Activated CD4-positive, alpha-beta T cell treated with anti-CD3 and anti-CD28 coated beads for 36 hours (primary cell): ENCODE data around the gene SMARCAL1. TPM values are rescaled to one million over a fixed set of nuclear protein-coding genes. Genes with fewer than 3 reads are reported as not detected.
A peak's percentile ranks its signal among the peaks of the same experiment; 100 is the strongest.
"Not testable (repeated sequence)": the region's sequence is repeated elsewhere in the genome, so short reads cannot be mapped to it uniquely, and the experiment has no call there.

Source experiments
- ATAC-seq: fragments of 200-7000 bp; cut with Tn5 transposase; one replicate; pipeline ENCODE4 v1.10.0; 2021; ENCODE audit warnings: mild to moderate bottlenecking, moderate library complexity
- CTCF ChIA-PET: fragments of 350-600 bp; sonication (Branson Sonifier 250); formaldehyde crosslinking; loops from one replicate; lab custom pipeline; 2021; ENCODE audit warnings: antibody characterized with exemption; lab: Charles Lee
- POLR2A ChIA-PET: fragments of 350-600 bp; sonication (Branson Sonifier 250); formaldehyde crosslinking; loops from one replicate; lab custom pipeline; 2021; ENCODE audit warnings: antibody characterized with exemption, inconsistent platforms; lab: Charles Lee
- DNase-seq: peaks from one replicate; pipeline ENCODE4 v3.0.0-alpha.2; 2020
- H3K27ac Mint-ChIP-seq: one replicate; pipeline ENCODE4 v1.8.0; 2021; ENCODE audit warnings: mixed read lengths
- H3K27me3 Mint-ChIP-seq: one replicate; pipeline ENCODE4 v1.8.0; 2021; ENCODE audit warnings: mixed read lengths
- H3K36me3 Mint-ChIP-seq: one replicate; pipeline ENCODE4 v1.8.0; 2021; ENCODE audit warnings: low read depth, mixed read lengths
- H3K4me1 Mint-ChIP-seq: one replicate; pipeline ENCODE4 v1.8.0; 2021; ENCODE audit warnings: mixed read lengths
- H3K4me3 Mint-ChIP-seq: one replicate; pipeline ENCODE4 v1.8.0; 2021; ENCODE audit warnings: mild to moderate bottlenecking, moderate library complexity, mixed read lengths
- H3K9me3 Mint-ChIP-seq: one replicate; pipeline ENCODE4 v1.8.0; 2021; ENCODE audit warnings: low read depth, mixed read lengths
- intact Hi-C, 2 experiments: fragments of 100-400 bp; cut with DNase I in 1 of 2; cut with micrococcal nuclease in 1 of 2; formaldehyde crosslinking; loops; one replicate each; pipeline versions ENCODE4 v1.14.2 to v1.15.1; 2022 to 2024; cut with DNase I, micrococcal nuclease
- total RNA-seq, 2 experiments: library from RNA; stranded (reverse); gene quantifications; one replicate each; pipeline ENCODE4 v1.2.3, GENCODE V29; 2021

SMARCAL1 gene
- total RNA-seq, 2 experiments from 2014 or later: 25.9 to 27.7 TPM

- DNase-seq (no peak), ATAC-seq (no peak)
- no peaks in the 10 kb centered on the region for H3K27me3 Mint-ChIP-seq
- intact Hi-C loops: loop anchor here in 1 of 2 experiments (5.0 kb wide), 1 partner anchor 391 kb away; no protein-coding TSS in a partner anchor
- H3K4me1 Mint-ChIP-seq: peaks cover 45% of the 10 kb centered on the region
- H3K27ac Mint-ChIP-seq: peak overlapping the region; percentile 79
- no peaks in the 10 kb centered on the region for H3K9me3 Mint-ChIP-seq
- H3K36me3 Mint-ChIP-seq: peaks cover 81% of the 10 kb centered on the region
- ChIA-PET POLR2A (interaction anchor here (0.6 kb wide), 1 partner anchor 173 kb away, joined by 4 read pairs; no protein-coding TSS in a partner anchor), CTCF (interaction anchor here (1.0 kb wide), 1 partner anchor 15 kb away, joined by 3 read pairs; no protein-coding TSS in a partner anchor)
- peak overlapping the region; percentile 98 for H3K4me3 Mint-ChIP-seq
These were observed 90.9 kb downstream of the SMARCAL1 start for GRCh38 chr2:216503159-216503629.

GRCh38 chr2:216503697-216504375 lies 91.6 kb downstream of the SMARCAL1 start:
- ChIA-PET POLR2A (interaction anchor here (0.6 kb wide), 1 partner anchor 92 kb away, joined by 3 read pairs; the partner anchor contains the start of gene SMARCAL1), CTCF (no interaction called here)
- Mint-ChIP-seq H3K4me1 (peaks cover 45% of the 10 kb centered on the region), H3K4me3 (no peak overlapping the region), H3K27ac (peak overlapping the region; percentile 53), H3K27me3 (no peaks in the 10 kb centered on the region), H3K9me3 (no peaks in the 10 kb centered on the region), H3K36me3 (peaks cover 80% of the 10 kb centered on the region)
- ATAC-seq (no peak), DNase-seq (no peak)
- intact Hi-C loops: loop anchor here in 1 of 2 experiments (5.0 kb wide), 1 partner anchor 392 kb away; no protein-coding TSS in a partner anchor

GRCh38 chr2:216504376-216504762 lies 92.1 kb downstream of the SMARCAL1 start:
- H3K4me3 Mint-ChIP-seq: no peak overlapping the region
- H3K9me3 Mint-ChIP-seq: no peaks in the 10 kb centered on the region
- no peak for DNase-seq
- ChIA-PET POLR2A (interaction anchor here (1.2 kb wide), 1 partner anchor 328 kb away, joined by 4 read pairs; no protein-coding TSS in a partner anchor), CTCF (no interaction called here)
- ATAC-seq: no peak
- H3K4me1 Mint-ChIP-seq: peaks cover 45% of the 10 kb centered on the region
- intact Hi-C loops: loop anchor here in 1 of 2 experiments (5.0 kb wide), 1 partner anchor 392 kb away; no protein-coding TSS in a partner anchor
- peak overlapping the region; percentile 53 for H3K27ac Mint-ChIP-seq
- H3K27me3 Mint-ChIP-seq: no peaks in the 10 kb centered on the region
- peaks cover 78% of the 10 kb centered on the region for H3K36me3 Mint-ChIP-seq

GRCh38 chr2:216505133-216506106 lies 93.1 kb downstream of the SMARCAL1 start:
- no peak for ATAC-seq
- Mint-ChIP-seq H3K9me3 (no peaks in the 10 kb centered on the region), H3K4me1 (peaks cover 39% of the 10 kb centered on the region), H3K27ac (peak overlapping the region; percentile 55), H3K4me3 (no peak overlapping the region), H3K27me3 (no peaks in the 10 kb centered on the region), H3K36me3 (peaks cover 73% of the 10 kb centered on the region)
- DNase-seq: no peak
- ChIA-PET POLR2A (interaction anchor here (0.5 to 1.2 kb wide), 3 partner anchors 37 to 1778 kb away, joined by 3 to 7 read pairs (median 4); no protein-coding TSS in a partner anchor), CTCF (no interaction called here)
- intact Hi-C loops: no loop called here

GRCh38 chr2:216507220-216508160 lies 95.2 kb downstream of the SMARCAL1 start:
- DNase-seq: no peak
- H3K36me3 Mint-ChIP-seq: peaks cover 57% of the 10 kb centered on the region
- H3K9me3 Mint-ChIP-seq: no peaks in the 10 kb centered on the region
- ChIA-PET CTCF (interaction anchor here (1.1 to 3.1 kb wide), 3 partner anchors 12 to 188 kb away, joined by 3 to 20 read pairs (median 7); partner anchors contain the start of gene IGFBP5), POLR2A (interaction anchor here (0.6 to 1.0 kb wide), 5 partner anchors 9 to 866 kb away, joined by 3 to 11 read pairs (median 4); partner anchors contain the start of gene RPL37A)
- H3K4me1 Mint-ChIP-seq: peaks cover 23% of the 10 kb centered on the region
- H3K27ac Mint-ChIP-seq: no peak overlapping the region
- H3K4me3 Mint-ChIP-seq: no peak overlapping the region
- no peaks in the 10 kb centered on the region for H3K27me3 Mint-ChIP-seq
- intact Hi-C loops: no loop called here
- ATAC-seq: peak; percentile 9

- H3K36me3 Mint-ChIP-seq: peaks cover 49% of the 10 kb centered on the region
- CTCF ChIA-PET: interaction anchor here (1.1 to 3.1 kb wide), 3 partner anchors 11 to 187 kb away, joined by 3 to 20 read pairs (median 7); partner anchors contain the start of gene IGFBP5
- POLR2A ChIA-PET: interaction anchor here (0.6 to 1.0 kb wide), 4 partner anchors 10 to 865 kb away, joined by 3 to 4 read pairs (median 4); partner anchors contain the start of gene RPL37A
- H3K27ac Mint-ChIP-seq: no peak overlapping the region
- intact Hi-C loops: no loop called here
- no peak overlapping the region for H3K4me3 Mint-ChIP-seq
- H3K9me3 Mint-ChIP-seq: no peaks in the 10 kb centered on the region
- H3K4me1 Mint-ChIP-seq: peaks cover 15% of the 10 kb centered on the region
- H3K27me3 Mint-ChIP-seq: no peaks in the 10 kb centered on the region
- DNase-seq (no peak), ATAC-seq (no peak)
These were observed 95.9 kb downstream of the SMARCAL1 start for GRCh38 chr2:216508229-216508628.

GRCh38 chr2:216516730-216517350 lies 104.6 kb downstream of the SMARCAL1 start:
- DNase-seq: no peak
- CTCF ChIA-PET: interaction anchor here (0.8 to 11.4 kb wide), 7 partner anchors 19 to 165 kb away, joined by 3 to 195 read pairs (median 4); partner anchors contain the start of gene IGFBP2
- ATAC-seq: peak; percentile 42
- Mint-ChIP-seq H3K4me1 (no peaks in the 10 kb centered on the region), H3K27ac (peak overlapping the region; percentile 55), H3K9me3 (no peaks in the 10 kb centered on the region), H3K4me3 (no peak overlapping the region), H3K36me3 (peaks cover 13% of the 10 kb centered on the region), H3K27me3 (no peaks in the 10 kb centered on the region)
- intact Hi-C loops: loop anchor here in 1 of 2 experiments (5.0 kb wide), 1 partner anchor 995 kb away; no protein-coding TSS in a partner anchor
- POLR2A ChIA-PET: no interaction called here

GRCh38 chr2:216517447-216518225 lies 105.4 kb downstream of the SMARCAL1 start:
- POLR2A ChIA-PET: no interaction called here
- no peaks in the 10 kb centered on the region for H3K9me3 Mint-ChIP-seq
- no peaks in the 10 kb centered on the region for H3K27me3 Mint-ChIP-seq
- no peak for DNase-seq
- H3K4me3 Mint-ChIP-seq: no peak overlapping the region
- no peak overlapping the region for H3K27ac Mint-ChIP-seq
- intact Hi-C loops: loop anchor here in 1 of 2 experiments (5.0 kb wide), 1 partner anchor 995 kb away; no protein-coding TSS in a partner anchor
- peaks cover 13% of the 10 kb centered on the region for H3K36me3 Mint-ChIP-seq
- no peaks in the 10 kb centered on the region for H3K4me1 Mint-ChIP-seq
- CTCF ChIA-PET: interaction anchor here (0.6 to 11.4 kb wide), 16 partner anchors 8 to 148 kb away, joined by 3 to 195 read pairs (median 3); partner anchors contain the start of gene RPL37A
- no peak for ATAC-seq

- H3K4me1 Mint-ChIP-seq, H3K4me3 Mint-ChIP-seq, H3K27me3 Mint-ChIP-seq, DNase-seq, POLR2A ChIA-PET, H3K9me3 Mint-ChIP-seq, H3K27ac Mint-ChIP-seq: not testable (repeated sequence)
- H3K36me3 Mint-ChIP-seq: peaks cover 13% of the 10 kb centered on the region
- CTCF ChIA-PET: interaction anchor here (0.6 to 11.4 kb wide), 12 partner anchors 9 to 238 kb away, joined by 3 to 195 read pairs (median 3); partner anchors contain the start of gene RPL37A
- peak; percentile 16 for ATAC-seq
- intact Hi-C loops: loop anchor here (1.0 to 5.0 kb wide), 2 partner anchors 148 to 994 kb away; no protein-coding TSS in a partner anchor
These were observed 106.4 kb downstream of the SMARCAL1 start for GRCh38 chr2:216518566-216519119.
